Right ventricle myocardium inferior (tissue), 1 donor: ENCODE data around the gene DIRAS1. TPM values are rescaled to one million over a fixed set of nuclear protein-coding genes. Genes with fewer than 3 reads are reported as not detected.

ENCODE experiments used
- ATAC-seq: fragments of 200-7000 bp; cut with Tn5 transposase; one replicate; pipeline ENCODE4 v1.9.1; 2020; ENCODE audit warnings: mild to moderate bottlenecking, moderate library complexity
- DNase-seq: peaks from one replicate; pipeline ENCODE4 v3.0.0; 2021; ENCODE audit errors: missing footprints
- intact Hi-C: fragments of 100-400 bp; cut with DNase I; formaldehyde crosslinking; loops from one replicate; pipeline ENCODE4 v1.11.0; 2022
- total RNA-seq: library from RNA; stranded (reverse); fragmentation: NEBNext Ultra II Directional; extraction: Animal tissue kit (Norgen Biotek cat#: 25700); gene quantifications from one replicate; pipeline ENCODE4 v1.2.1, GENCODE V29; 2021
- donor health status: DM: no; HTN: yes; CAD: no; lungs with severe emphysema.

The DIRAS1 gene
- total RNA-seq, 1 donor from 2014 or later: 200 TPM

GRCh38 chr19:2732157-2732725 lies 11.1 kb upstream of the DIRAS1 start:
- no peak for ATAC-seq
- DNase-seq: no peak
- intact Hi-C loops: no loop called here

GRCh38 chr19:2731181-2731995 lies 10.2 kb upstream of the DIRAS1 start:
- intact Hi-C loops: no loop called here
- peak; percentile 7 for ATAC-seq
- no peak for DNase-seq

- intact Hi-C loops: no loop called here
- DNase-seq: no peak
- no peak for ATAC-seq
These were observed 9.0 kb upstream of the DIRAS1 start for GRCh38 chr19:2729943-2730818.

GRCh38 chr19:2728783-2729387 lies 7.7 kb upstream of the DIRAS1 start:
- intact Hi-C loops: no loop called here
- DNase-seq: no peak
- ATAC-seq: no peak

GRCh38 chr19:2727640-2727944 lies 6.4 kb upstream of the DIRAS1 start:
- no peak for ATAC-seq

GRCh38 chr19:2726904-2727639 lies 5.9 kb upstream of the DIRAS1 start:
- ATAC-seq (no peak), DNase-seq (no peak)
- intact Hi-C loops: no loop called here

More at GRCh38 chr19:2727640-2727944, 6.4 kb upstream of the DIRAS1 start:
- DNase-seq: no peak
- intact Hi-C loops: no loop called here

GRCh38 chr19:2726160-2726855 lies 5.1 kb upstream of the DIRAS1 start:
- DNase-seq (no peak), ATAC-seq (no peak)
- intact Hi-C loops: no loop called here

- intact Hi-C loops: no loop called here
- DNase-seq (no peak), ATAC-seq (no peak)
These were observed 3.0 kb upstream of the DIRAS1 start for GRCh38 chr19:2724148-2724557.

GRCh38 chr19:2723747-2724146 lies 2.6 kb upstream of the DIRAS1 start:
- intact Hi-C loops: no loop called here
- ATAC-seq (no peak), DNase-seq (no peak)

- intact Hi-C loops: no loop called here
- DNase-seq (no peak), ATAC-seq (no peak)
These were observed 2.2 kb upstream of the DIRAS1 start for GRCh38 chr19:2723345-2723715.

- ATAC-seq: peak; percentile 81
- intact Hi-C loops: no loop called here
- peak; percentile 87 for DNase-seq
These were observed 1.6 kb upstream of the DIRAS1 start for GRCh38 chr19:2722541-2723344.

GRCh38 chr19:2721570-2722540 lies 683 bp upstream of the DIRAS1 start:
- ATAC-seq: no peak

GRCh38 chr19:2719920-2720776 lies 1.0 kb downstream of the DIRAS1 start:
- no peak for DNase-seq
- ATAC-seq: peak; percentile 61
- intact Hi-C loops: loop anchor here (2.0 kb wide), 1 partner anchor 55 kb away; no protein-coding TSS in a partner anchor

More at GRCh38 chr19:2721570-2722540, 683 bp upstream of the DIRAS1 start:
- intact Hi-C loops: loop anchor here (2.0 kb wide), 1 partner anchor 57 kb away; no protein-coding TSS in a partner anchor
- DNase-seq: no peak

- DNase-seq (no peak), ATAC-seq (no peak)
- intact Hi-C loops: no loop called here
These were observed 1.9 kb downstream of the DIRAS1 start for GRCh38 chr19:2719232-2719735.
